DND-41 (cell line): Measurements from ENCODE around the gene SGIP1.

Experiments
- ATAC-seq: fragments of 200-7000 bp; cut with Tn5 transposase; 3 replicates; pipeline ENCODE4 v1.9.1; 2021; ENCODE audit warnings: low read depth; ENCODE audit not compliant: insufficient read depth
- DNase-seq: peaks from one replicate; pipeline ENCODE4 v3.0.0-alpha.2; 2020
- H2AFZ ChIP-seq: 2 replicates; pipeline ENCODE4 v1.6.0; 2012; ENCODE audit warnings: low read depth, low read length
- H3K27ac ChIP-seq: 2 replicates; pipeline ENCODE4 v1.5.1; 2012; ENCODE audit warnings: low read length, inconsistent platforms
- H3K27me3 ChIP-seq: fragments of 200-600 bp; sonication (generic); 2 replicates; pipeline ENCODE4 v1.6.0; 2012; ENCODE audit warnings: low read length, mild to moderate bottlenecking, inconsistent platforms; ENCODE audit not compliant: insufficient read depth, poor library complexity
- H3K36me3 ChIP-seq: 2 replicates; pipeline ENCODE4 v1.5.1; 2012; ENCODE audit warnings: low read length, inconsistent platforms; ENCODE audit not compliant: insufficient read depth
- H3K4me1 ChIP-seq: 2 replicates; pipeline ENCODE4 v1.5.1; 2012; ENCODE audit warnings: mild to moderate bottlenecking, low read length; ENCODE audit not compliant: insufficient read depth
- H3K4me2 ChIP-seq: 2 replicates; pipeline ENCODE4 v1.6.0; 2012; ENCODE audit warnings: mild to moderate bottlenecking, moderate library complexity, low read length, inconsistent platforms; ENCODE audit not compliant: insufficient read depth
- H3K4me3 ChIP-seq, 2 experiments: fragments of 200-600 bp in 1 of 2; shearing (Covaris generic) in 1 of 2; 2 replicates each; pipeline ENCODE4 v1.5.1; 2012 to 2016; ENCODE audit warnings: inconsistent platforms in 2 of 2, low read length in 2 of 2, mild to moderate bottlenecking in 2 of 2, low read depth in 1 of 2, moderate library complexity in 1 of 2
- H3K79me2 ChIP-seq: 2 replicates; pipeline ENCODE4 v1.6.0; 2012; ENCODE audit warnings: low read length, inconsistent platforms; ENCODE audit not compliant: insufficient read depth
- H3K9ac ChIP-seq: 2 replicates; pipeline ENCODE4 v1.6.0; 2012; ENCODE audit warnings: low read depth, mild to moderate bottlenecking, inconsistent platforms, low read length, moderate library complexity
- H3K9me3 ChIP-seq: 2 replicates; pipeline ENCODE4 v1.5.1; 2012; ENCODE audit warnings: low read length, moderate library complexity, mild to moderate bottlenecking, inconsistent platforms; ENCODE audit not compliant: insufficient read depth, severe bottlenecking
- H4K20me1 ChIP-seq: 2 replicates; pipeline ENCODE4 v1.6.0; 2012; ENCODE audit warnings: low read length; ENCODE audit not compliant: insufficient read depth
- EZH2 ChIP-seq: IDR thresholded peaks from 3 replicates; pipeline ENCODE4 v1.6.1; 2012; ENCODE audit warnings: borderline replicate concordance, low read depth, mild to moderate bottlenecking, moderate library complexity, low read length, inconsistent platforms; ENCODE audit not compliant: severe bottlenecking
- TF ChIP-seq, protein P1 (sequence below): IDR thresholded peaks from 2 replicates; pipeline ENCODE4 v1.5.1; 2012; ENCODE audit warnings: borderline replicate concordance, low read length, moderate library complexity, mild to moderate bottlenecking; ENCODE audit not compliant: poor library complexity, severe bottlenecking; ENCODE audit errors: extremely low read depth

Gene SGIP1

GRCh38 chr1:66767626-66768025, 233.7 kb downstream of the SGIP1 start:
- no peak for DNase-seq
- Histone ChIP-seq H3K27me3 (no peaks in the 10 kb centered on the region), H3K4me1 (peaks cover 44% of the 10 kb centered on the region), H3K79me2 (no peaks in the 10 kb centered on the region), H3K36me3 (no peaks in the 10 kb centered on the region), H4K20me1 (no peaks in the 10 kb centered on the region), H3K9me3 (peaks cover 8% of the 10 kb centered on the region), H3K9ac (no peak overlapping the region), H3K27ac (no peak overlapping the region), H3K4me3 (no peak overlapping the region), H2AFZ (no peak overlapping the region), H3K4me2 (no peak overlapping the region)
- TF ChIP-seq, protein P1, sequence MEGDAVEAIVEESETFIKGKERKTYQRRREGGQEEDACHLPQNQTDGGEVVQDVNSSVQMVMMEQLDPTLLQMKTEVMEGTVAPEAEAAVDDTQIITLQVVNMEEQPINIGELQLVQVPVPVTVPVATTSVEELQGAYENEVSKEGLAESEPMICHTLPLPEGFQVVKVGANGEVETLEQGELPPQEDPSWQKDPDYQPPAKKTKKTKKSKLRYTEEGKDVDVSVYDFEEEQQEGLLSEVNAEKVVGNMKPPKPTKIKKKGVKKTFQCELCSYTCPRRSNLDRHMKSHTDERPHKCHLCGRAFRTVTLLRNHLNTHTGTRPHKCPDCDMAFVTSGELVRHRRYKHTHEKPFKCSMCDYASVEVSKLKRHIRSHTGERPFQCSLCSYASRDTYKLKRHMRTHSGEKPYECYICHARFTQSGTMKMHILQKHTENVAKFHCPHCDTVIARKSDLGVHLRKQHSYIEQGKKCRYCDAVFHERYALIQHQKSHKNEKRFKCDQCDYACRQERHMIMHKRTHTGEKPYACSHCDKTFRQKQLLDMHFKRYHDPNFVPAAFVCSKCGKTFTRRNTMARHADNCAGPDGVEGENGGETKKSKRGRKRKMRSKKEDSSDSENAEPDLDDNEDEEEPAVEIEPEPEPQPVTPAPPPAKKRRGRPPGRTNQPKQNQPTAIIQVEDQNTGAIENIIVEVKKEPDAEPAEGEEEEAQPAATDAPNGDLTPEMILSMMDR, result no peak
- TF ChIP-seq EZH2, result no peak
- no peak for ATAC-seq

- Histone ChIP-seq H3K9me3 (no peaks in the 10 kb centered on the region), H3K36me3 (no peaks in the 10 kb centered on the region), H3K27ac (peak overlapping the region; percentile 89), H3K79me2 (no peaks in the 10 kb centered on the region), H3K27me3 (no peaks in the 10 kb centered on the region), H3K4me2 (peak overlapping the region; percentile 81), H4K20me1 (no peaks in the 10 kb centered on the region), H3K4me1 (peaks cover 44% of the 10 kb centered on the region), H2AFZ (no peak overlapping the region), H3K9ac (peak overlapping the region; percentile 57), H3K4me3 (peak overlapping the region in 1 of 2 experiments; percentile 54; a peak in 1 of 4 replicates)
- TF ChIP-seq, protein P1, result no peak
- no peak for TF ChIP-seq EZH2
- peak; percentile 71 for ATAC-seq
- DNase-seq, result peak; percentile 60
These were observed 235.0 kb downstream of the SGIP1 start for GRCh38 chr1:66768965-66769364.

DNA sequence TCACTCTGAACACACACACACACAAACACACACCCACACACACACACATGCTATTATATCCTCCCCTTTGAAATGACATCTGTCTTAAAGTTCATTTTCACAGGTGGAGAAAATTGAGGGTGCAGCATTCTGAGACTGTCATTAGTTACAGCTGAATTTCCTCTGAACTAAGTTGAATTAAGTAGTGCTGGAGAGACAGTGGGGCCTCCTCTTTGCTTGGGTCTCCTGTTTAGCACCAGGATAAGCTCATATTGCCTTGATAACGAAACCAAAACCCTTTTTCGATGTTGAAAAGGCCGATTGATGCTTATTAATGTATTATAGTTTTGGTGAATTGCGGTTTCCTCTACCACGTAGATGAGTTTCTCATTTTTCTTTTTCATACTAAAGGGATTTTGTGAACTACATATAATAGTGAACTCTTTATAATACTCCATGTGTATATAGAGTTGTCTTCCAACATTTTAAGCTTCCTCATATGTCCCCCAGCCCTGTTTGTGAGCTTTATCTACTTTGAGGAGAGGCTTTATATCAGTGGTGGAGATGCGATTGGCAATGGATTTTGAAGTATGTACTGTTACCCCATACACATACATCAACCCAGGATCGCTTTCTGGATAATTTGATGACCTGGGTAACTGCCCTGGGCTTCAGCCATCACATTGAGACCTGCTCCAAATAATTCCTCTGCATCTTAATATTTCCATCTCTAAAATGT, 235.7 kb downstream of the SGIP1 start:
- Histone ChIP-seq H3K79me2 (no peaks in the 10 kb centered on the region), H3K9ac (peak overlapping the region; percentile 57), H3K27ac (peak overlapping the region; percentile 89), H3K36me3 (no peaks in the 10 kb centered on the region), H3K4me3 (peak overlapping the region; percentile 21 to 54; a peak in 3 of 4 replicates), H4K20me1 (no peaks in the 10 kb centered on the region), H3K9me3 (no peaks in the 10 kb centered on the region), H3K4me2 (peak overlapping the region; percentile 81), H3K27me3 (no peaks in the 10 kb centered on the region), H2AFZ (peak overlapping the region; percentile 83), H3K4me1 (peaks cover 43% of the 10 kb centered on the region)
- DNase-seq (peak; percentile 57), ATAC-seq (peak; percentile 89)
- no peak for TF ChIP-seq EZH2
- TF ChIP-seq, protein P1, result no peak
